ENCODE data around the gene MMAB.

DNA sequence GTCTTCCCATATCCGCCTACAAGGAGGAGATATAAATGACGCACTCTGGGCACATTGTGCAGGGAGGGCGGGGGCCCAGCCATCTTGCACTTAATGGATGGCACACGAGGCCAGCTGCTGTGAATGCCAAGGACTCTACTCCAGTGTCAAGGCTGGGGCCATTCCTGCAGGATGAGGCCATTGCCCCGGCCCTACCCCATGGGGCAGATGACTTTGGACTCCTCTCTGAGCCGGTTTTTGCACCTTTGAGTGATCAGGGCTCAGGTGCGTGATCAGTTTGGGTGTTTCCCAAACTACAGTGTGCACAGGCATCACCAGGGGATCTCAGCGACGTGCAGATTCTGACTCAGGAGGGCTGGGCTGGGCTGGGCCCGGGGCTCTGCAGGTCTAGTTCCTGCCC lies 16.1 kb downstream of the MMAB start:
- TF ChIP-seq, protein P1, sequence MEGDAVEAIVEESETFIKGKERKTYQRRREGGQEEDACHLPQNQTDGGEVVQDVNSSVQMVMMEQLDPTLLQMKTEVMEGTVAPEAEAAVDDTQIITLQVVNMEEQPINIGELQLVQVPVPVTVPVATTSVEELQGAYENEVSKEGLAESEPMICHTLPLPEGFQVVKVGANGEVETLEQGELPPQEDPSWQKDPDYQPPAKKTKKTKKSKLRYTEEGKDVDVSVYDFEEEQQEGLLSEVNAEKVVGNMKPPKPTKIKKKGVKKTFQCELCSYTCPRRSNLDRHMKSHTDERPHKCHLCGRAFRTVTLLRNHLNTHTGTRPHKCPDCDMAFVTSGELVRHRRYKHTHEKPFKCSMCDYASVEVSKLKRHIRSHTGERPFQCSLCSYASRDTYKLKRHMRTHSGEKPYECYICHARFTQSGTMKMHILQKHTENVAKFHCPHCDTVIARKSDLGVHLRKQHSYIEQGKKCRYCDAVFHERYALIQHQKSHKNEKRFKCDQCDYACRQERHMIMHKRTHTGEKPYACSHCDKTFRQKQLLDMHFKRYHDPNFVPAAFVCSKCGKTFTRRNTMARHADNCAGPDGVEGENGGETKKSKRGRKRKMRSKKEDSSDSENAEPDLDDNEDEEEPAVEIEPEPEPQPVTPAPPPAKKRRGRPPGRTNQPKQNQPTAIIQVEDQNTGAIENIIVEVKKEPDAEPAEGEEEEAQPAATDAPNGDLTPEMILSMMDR (IDR thresholded peaks at IDR 0.05; ENCODE audit: extremely low read depth in 1 of 2, insufficient read depth in 1 of 2, low read depth in 1 of 2, low read length in 2 of 2) = no peak
- TF ChIP-seq EZH2 (IDR thresholded peaks at IDR 0.05; ENCODE audit: borderline replicate concordance, low read depth, low read length, severe bottlenecking) = no peak
- no peak for TF ChIP-seq GATA2 (IDR thresholded peaks at IDR 0.05; ENCODE audit: insufficient read depth, insufficient read length, low read depth, low read length)
- TF ChIP-seq, protein P2, sequence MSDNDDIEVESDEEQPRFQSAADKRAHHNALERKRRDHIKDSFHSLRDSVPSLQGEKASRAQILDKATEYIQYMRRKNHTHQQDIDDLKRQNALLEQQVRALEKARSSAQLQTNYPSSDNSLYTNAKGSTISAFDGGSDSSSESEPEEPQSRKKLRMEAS (IDR thresholded peaks at IDR 0.05; ENCODE audit: insufficient read depth, insufficient read length) = no peak
- no peak for TF ChIP-seq POLR2A (IDR thresholded peaks at IDR 0.05; ENCODE audit: low read depth, low read length)
- no peak for TF ChIP-seq MYC (IDR thresholded peaks at IDR 0.05; ENCODE audit: low read depth, low read length)
- TF ChIP-seq POLR2AphosphoS5 (IDR thresholded peaks at IDR 0.05; ENCODE audit: insufficient read depth, low read depth, low read length) = no peak

Data from endothelial cell of umbilical vein (primary cell).